ENCODE measurements around the gene BSN. TPM values are rescaled to one million over a fixed set of nuclear protein-coding genes. Genes with fewer than 3 reads are reported as not detected.
"Not testable (repeated sequence)": the region's sequence is repeated elsewhere in the genome, so short reads cannot be mapped to it uniquely, and the experiment has no call there.

Gene BSN
- total RNA-seq, 1 experiment from 2014 or later: 0.05 TPM

- DNase-seq (ENCODE audit: extremely low read depth, low read depth): peak; percentile 79
Observed at GRCh38 chr3:49689046-49689907, 135.0 kb downstream of the BSN start, which contains the start of the genes MST1 and RNF123. Gene MST1 (minus strand): TSS chr3:49689474. CDS start chr3:49688691, 783 bp downstream. Gene RNF123 (plus strand): TSS chr3:49689557. CDS start chr3:49691166, 1,609 bp downstream.

DNA sequence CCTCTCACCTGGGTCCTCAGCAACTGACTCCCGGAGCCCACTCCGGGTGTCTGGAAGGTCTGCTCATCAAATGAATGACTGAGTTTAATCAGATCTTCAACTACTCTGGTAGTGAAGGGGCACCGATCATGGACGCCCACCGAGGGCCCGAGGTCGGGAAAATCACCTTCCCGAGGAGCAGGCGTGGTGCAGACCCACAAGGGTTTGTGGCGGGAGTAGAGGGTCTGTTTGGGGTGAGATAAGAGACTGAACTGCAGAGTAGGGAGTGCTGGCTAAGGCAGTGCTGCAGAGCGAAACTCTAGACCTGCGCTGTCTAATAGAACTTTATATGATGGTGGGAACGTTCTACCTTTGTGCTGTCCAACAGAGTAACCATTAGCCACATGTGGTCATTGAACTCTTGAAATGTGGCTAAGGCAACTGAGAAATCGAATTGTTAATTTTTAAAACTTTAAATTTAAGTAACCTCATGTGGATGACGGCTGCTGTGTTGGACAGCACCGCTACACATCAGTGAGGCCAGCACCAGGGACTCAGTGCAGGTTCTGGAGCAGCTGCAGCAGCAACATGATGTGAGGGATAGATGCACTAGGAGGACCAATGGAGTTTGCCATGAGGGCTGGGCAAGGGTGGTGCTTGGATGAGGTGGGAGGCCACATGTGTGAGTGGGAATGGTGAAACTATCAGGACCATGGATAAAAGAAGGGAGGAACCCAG, 135.8 kb downstream of the BSN start:
- not testable (repeated sequence) for DNase-seq (ENCODE audit: extremely low read depth, low read depth)

- not testable (repeated sequence) for DNase-seq (ENCODE audit: extremely low read depth, low read depth)
Observed at GRCh38 chr3:49690856-49691255, 136.6 kb downstream of the BSN start.

GRCh38 chr3:49691481-49691880, 137.2 kb downstream of the BSN start:
- not testable (repeated sequence) for DNase-seq (ENCODE audit: extremely low read depth, low read depth)

DNA sequence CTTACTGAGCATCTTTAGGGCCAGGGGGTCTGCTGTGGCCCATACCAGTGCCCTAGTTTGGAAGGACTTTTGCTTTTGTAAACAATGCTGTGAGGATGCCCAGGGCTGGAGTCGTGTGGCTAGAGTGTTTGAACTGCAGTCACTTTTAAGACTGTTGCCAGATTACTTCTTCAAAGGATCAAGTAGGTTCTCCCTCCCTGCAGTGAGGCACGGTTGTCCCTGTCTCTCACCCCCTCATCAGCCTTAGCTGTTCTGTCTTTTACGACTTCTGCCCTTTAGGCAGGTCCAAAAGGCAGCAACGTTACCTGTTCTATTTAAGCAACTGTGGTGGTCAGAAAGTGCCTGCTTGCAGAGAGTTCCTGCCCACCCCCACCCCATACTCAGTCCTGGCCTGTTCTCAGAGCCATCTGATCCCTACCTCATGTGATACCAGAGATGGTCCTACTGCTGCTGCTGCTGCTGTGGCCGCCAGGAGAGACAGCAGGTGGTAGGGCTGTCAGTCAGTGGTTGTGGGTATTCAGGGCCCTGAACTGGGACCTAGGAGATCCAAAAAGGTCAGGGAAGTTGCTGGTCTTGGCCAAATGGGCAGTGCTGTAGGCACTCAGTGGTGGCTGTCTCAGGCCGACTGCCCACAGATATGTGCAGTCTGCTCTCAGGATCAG, 140.3 kb downstream of the BSN start:
- not testable (repeated sequence) for DNase-seq (ENCODE audit: extremely low read depth, low read depth)

DNA sequence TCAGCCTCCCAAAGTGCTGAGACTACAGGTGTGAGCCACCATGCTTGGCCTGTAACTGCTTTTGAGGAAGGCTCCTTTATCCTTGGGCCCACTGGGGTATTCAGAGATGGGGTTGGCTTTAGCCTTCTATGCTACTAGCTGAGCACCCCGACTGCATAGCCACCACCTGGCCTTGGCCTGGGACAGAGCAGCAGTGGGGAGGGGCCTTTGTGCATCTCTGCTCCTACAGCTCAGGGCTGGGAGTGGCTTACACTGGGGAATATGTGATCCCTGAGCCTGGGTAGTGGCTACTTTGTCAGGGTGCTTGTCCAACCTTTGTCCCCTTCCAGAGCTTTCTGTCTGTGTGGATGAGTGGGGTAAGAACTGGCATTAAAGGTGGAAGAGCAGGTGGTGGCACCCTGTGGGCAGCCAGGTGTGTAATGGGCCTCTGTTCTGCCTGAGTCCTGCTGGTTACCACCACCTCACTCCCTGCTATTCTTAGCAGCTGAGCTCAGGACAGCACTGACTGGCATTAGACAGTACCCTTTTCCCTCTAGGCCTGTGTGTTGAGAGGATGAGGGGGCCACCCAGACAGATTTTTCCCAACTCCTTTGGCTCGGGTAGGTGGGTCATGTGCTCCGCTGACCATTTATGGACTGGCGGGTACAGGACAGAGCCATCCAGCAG, 141.2 kb downstream of the BSN start:
- not testable (repeated sequence) for DNase-seq (ENCODE audit: extremely low read depth, low read depth)

DNA sequence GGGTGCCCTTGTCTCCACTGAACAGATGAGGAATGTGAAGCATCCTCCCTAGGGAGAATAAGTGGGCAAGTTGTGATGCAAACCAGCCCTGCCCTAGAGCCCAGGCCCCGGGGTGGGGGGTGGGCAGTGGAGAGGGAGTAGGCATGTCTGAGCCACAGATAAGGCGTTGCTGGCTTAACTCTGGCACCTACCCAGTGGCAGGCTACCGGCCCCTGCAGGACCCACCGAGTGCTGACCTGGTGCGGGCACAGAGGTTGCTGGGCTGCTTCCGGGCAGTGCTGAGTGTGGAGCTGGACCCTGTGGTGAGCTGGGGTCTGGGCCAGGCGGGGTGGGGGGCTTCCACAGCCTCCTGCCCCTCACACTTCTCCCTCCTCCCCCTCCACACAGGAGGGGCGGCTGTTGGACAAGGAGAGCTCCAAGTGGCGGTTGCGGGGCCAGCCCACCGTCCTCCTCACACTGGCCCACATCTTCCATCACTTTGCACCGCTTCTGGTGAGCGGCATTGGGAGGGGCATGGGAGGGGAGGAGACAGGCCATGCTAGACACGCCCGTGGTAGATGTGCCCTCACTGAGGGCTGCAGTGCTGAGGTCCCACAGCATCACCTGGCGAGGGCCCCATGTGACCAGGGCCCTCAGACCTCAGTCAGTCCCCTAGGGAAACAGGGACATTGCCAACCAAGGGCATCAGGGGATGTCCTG, 145.2 kb downstream of the BSN start:
- DNase-seq (ENCODE audit: extremely low read depth, low read depth): no peak

- DNase-seq (ENCODE audit: extremely low read depth, low read depth): no peak
Observed at GRCh38 chr3:49700014-49700413, 145.7 kb downstream of the BSN start.

- DNase-seq (ENCODE audit: extremely low read depth, low read depth): no peak
Observed at GRCh38 chr3:49700453-49701128, 146.3 kb downstream of the BSN start.

GRCh38 chr3:49701388-49702077, 147.3 kb downstream of the BSN start:
- DNase-seq (ENCODE audit: extremely low read depth, low read depth): no peak

- DNase-seq (ENCODE audit: extremely low read depth, low read depth): no peak
Observed at GRCh38 chr3:49702672-49703071, 148.4 kb downstream of the BSN start.

- peak; percentile 60 for DNase-seq (ENCODE audit: extremely low read depth, low read depth)
Observed at GRCh38 chr3:49703443-49703927, 149.2 kb downstream of the BSN start.

GRCh38 chr3:49703956-49704355, 149.7 kb downstream of the BSN start:
- DNase-seq (ENCODE audit: extremely low read depth, low read depth): no peak

DNA sequence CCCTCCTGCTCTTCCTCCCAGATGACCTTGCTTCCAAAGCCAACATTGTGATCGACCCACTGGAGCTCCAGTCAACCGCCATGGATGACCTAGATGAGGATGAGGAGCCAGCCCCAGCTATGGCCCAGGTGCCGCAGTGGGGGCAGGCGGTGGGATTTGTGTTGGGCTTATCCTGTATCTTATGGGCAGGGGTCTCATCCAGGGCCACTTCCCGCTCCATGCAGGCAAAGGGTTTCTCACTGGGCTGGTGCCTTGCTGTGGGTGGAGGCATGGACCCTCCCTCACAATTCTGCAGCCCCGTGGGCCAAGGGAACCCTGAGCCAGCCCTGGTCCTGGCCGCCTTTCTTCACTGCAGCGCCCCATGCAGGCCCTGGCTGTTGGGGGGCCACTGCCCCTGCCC, 150.4 kb downstream of the BSN start:
- no peak for DNase-seq (ENCODE audit: extremely low read depth, low read depth)

GRCh38 chr3:49705390-49705960, 151.2 kb downstream of the BSN start:
- no peak for DNase-seq (ENCODE audit: extremely low read depth, low read depth)

DNA sequence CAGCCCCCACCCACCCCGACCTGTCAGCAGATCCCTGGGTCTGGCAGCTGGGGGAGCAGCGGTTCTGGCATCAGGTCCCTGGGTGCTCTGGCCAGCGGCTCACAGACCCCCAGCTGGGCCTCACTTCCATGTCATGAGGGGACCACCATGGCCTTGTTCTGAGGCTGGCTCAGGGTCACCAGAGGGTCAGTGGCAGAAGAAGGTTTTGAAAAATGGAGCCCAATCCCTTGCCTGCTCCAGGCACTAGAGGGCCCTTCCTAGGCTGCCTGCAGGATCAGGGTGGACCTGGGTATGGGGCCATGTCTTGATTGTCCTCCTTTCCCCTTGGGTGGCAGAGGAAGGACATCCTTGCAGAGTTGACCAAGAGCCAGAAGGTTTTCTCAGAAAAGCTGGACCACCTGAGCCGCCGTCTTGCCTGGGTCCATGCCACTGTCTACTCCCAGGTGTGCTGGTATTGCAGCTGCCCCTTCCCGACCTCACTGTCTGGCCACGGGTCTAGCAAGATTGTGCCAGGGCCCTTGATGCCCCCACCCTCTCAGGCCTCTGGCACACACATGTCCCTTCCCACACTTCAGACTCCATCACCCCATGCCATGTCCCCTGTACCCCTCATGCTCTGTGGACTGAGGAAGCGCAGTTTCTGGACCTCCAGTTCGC, 152.3 kb downstream of the BSN start:
- DNase-seq (ENCODE audit: extremely low read depth, low read depth): no peak

GRCh38 chr3:49707113-49707480, 152.8 kb downstream of the BSN start:
- no peak for DNase-seq (ENCODE audit: extremely low read depth, low read depth)

GRCh38 chr3:49709852-49710251, 155.6 kb downstream of the BSN start:
- DNase-seq (ENCODE audit: extremely low read depth, low read depth): no peak

Measured in NCI-H460 (cell line).